ENCODE measurements around the gene C12orf43.

GRCh38 chr12:121023799-121024198 is 7.5 kb upstream of the C12orf43 start:
- TF ChIP-seq CTCF (IDR thresholded peaks at IDR 0.05; ENCODE audit: borderline replicate concordance, extremely low read depth, low read length, poor library complexity, severe bottlenecking) = no peak
- TF ChIP-seq EZH2 (IDR thresholded peaks at IDR 0.05; ENCODE audit: borderline replicate concordance, low read depth, low read length, severe bottlenecking) = no peak
